ENCODE data around the gene DDX3X.
"Not testable (repeated sequence)": the region's sequence is repeated elsewhere in the genome, so short reads cannot be mapped to it uniquely, and the experiment has no call there.

The DDX3X gene

DNA sequence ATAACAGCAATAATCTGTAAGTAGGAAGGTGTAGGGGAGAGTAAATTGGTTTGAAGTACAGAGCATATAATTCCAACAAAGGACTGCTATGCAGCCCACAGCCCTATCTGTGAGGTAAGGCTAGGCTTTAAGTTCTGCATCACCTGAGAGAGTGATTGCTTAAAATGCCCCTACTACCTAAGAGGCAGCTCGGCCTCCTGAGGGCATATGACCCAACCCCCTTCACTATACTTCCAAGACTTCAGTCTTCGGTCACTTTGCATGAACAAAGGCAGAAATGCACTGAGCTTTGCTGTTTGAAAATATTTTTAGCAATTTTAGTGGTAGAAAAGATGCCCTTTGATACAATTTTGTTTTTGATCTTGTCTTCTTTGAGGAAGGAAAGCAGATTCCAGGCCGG, 4.9 kb upstream of the DDX3X start:
- DNase-seq (ENCODE audit: low spot score): no peak

DNA sequence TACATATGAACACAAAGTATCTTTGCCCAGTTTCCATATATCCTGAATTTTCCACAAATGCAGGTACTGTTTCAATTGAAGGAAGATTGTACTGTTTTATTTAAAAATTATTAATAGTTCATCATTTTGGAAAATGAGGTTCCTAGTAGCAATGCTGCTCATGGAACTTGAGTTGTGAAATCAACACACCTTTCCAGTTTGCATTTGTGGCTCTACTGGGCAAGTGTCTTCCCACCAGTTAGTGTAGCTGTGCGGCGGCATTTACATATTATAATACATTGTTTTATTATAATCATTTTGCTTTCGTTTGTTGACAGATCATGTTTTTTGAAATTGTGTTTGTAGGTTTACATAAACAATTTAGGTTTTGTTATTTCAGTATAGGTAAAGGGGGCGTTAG, 2.0 kb upstream of the DDX3X start:
- DNase-seq (ENCODE audit: low spot score): no peak

GRCh38 chrX:41332408-41333002, 1.5 kb upstream of the DDX3X start:
- no peak for DNase-seq (ENCODE audit: low spot score)

DNA sequence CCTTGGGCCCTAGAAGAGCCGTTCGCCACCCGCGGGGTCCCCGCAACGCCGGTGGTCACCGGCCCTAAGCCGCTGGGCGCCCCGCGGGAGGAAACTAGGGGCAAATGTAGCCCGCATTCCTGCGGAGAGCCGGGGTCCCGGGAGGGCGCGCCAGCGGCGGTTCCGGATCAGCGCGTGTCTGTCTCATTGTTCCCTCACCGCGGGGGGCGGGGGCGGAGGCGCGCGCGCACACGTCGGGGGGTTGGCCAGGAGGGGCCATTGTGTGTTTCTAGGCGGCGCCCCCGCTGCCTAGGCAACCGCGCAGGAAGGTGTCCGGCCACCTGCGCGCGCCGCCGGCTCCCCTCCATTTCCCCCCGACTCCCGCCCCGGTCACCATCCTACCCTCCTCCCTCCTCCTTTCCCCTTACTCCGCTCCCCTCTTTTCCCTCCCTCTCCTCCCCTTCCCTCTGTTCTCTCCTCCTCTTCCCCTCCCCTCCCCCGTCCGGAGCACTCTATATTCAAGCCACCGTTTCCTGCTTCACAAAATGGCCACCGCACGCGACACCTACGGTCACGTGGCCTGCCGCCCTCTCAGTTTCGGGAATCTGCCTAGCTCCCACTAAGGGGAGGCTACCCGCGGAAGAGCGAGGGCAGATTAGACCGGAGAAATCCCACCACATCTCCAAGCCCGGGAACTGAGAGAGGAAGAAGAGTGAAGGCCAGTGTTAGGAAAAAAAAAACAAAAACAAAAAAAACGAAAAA, 789 bp upstream of the DDX3X start:
- peak; percentile 87 for DNase-seq (ENCODE audit: low spot score)

DNA sequence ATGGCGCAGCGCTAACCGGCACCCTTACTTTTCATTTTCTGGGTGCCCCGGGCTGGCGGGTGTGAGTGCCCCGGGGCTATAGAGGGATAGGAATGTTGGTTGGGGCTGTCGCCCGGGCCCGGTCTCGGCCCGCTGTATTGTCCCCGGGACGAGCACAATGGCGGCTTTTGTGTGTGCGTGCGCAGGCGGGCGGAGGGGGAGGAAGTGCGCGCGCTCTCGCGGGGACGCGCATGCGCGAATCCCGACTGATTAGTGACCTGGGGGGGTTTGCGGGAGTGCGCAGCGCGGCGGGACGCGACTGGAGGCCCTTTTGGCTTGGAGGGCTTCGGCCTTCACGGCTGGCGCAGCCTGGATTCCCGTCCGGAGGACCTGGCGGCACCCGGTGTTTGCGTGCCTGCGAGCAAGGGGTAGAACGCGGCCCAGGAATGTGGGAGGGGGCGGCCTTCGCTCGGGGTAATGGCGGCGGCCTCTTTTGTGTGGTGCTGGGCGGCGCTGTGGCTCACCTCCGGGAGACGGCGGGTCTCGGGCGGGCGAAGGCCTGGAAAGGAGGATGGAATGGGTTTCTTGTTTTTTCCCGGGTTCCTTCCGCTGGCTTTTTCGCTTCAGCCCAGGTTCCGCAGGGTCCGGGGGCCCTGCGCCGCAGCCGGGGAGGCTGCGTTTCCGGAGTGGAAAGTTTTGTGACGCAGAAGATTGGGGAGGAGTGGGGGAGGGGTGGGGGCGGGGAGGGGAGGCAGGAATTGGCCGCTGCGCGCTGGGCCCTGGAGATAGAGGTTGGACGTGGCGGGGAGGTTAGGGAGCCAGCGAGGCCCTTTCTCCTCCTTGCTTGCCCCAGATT, 618 bp downstream of the DDX3X start:
- peak; percentile 88 for DNase-seq (ENCODE audit: low spot score)

GRCh38 chrX:41335198-41335957, 1.4 kb downstream of the DDX3X start:
- DNase-seq (ENCODE audit: low spot score): no peak

- DNase-seq (ENCODE audit: low spot score): no peak
Observed at GRCh38 chrX:41335958-41336331, 2.0 kb downstream of the DDX3X start.

GRCh38 chrX:41336447-41336846, 2.5 kb downstream of the DDX3X start:
- no peak for DNase-seq (ENCODE audit: low spot score)

- DNase-seq (ENCODE audit: low spot score): no peak
Observed at GRCh38 chrX:41337140-41337539, 3.2 kb downstream of the DDX3X start.

DNA sequence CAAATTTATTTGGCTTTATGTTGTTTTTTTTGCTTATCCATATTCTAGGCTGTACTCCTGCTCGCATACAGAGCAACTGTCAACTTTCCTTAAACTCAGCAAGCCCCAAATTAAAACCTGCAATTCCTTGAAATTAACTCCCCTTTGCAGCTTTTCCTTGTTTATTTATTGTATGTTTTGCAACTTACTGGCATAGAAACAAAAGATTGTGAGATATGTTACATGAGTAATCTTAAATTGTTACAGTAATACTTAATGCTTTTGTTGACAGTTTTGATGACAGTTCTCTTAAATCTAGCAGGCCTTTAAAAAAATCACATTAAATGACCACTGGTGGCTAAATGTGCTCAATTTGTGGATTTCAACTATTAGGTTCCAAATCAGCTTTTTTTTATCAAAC, 4.5 kb downstream of the DDX3X start:
- no peak for DNase-seq (ENCODE audit: low spot score)

- DNase-seq (ENCODE audit: low spot score): no peak
Observed at GRCh38 chrX:41339148-41339547, 5.2 kb downstream of the DDX3X start.

DNA sequence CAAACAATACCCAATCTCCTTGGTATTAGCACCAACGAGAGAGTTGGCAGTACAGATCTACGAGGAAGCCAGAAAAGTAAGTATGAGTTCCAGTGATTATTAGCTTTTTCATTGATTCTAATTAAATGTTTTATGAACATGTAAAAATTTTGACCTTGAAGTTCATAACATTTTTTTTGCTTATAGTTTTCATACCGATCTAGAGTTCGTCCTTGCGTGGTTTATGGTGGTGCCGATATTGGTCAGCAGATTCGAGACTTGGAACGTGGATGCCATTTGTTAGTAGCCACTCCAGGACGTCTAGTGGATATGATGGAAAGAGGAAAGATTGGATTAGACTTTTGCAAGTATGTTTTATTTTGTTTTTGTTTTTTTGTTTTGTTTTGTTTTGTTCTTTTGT, 10.1 kb downstream of the DDX3X start:
- DNase-seq (ENCODE audit: low spot score): no peak

DNA sequence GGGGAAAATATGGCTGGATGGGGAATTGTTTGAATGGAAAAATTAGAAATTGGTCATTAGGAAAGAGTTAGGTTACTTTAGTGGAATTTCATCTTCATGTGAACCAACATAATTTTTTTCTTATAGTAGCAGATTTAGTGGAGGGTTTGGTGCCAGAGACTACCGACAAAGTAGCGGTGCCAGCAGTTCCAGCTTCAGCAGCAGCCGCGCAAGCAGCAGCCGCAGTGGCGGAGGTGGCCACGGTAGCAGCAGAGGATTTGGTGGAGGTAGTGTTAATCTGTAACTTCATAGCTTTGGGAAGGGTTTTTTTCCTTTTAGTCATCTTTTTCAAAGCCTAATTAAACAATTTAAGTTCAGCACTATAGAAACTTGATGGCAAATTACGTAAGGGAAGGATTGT, 13.2 kb downstream of the DDX3X start:
- no peak for DNase-seq (ENCODE audit: low spot score)

DNA sequence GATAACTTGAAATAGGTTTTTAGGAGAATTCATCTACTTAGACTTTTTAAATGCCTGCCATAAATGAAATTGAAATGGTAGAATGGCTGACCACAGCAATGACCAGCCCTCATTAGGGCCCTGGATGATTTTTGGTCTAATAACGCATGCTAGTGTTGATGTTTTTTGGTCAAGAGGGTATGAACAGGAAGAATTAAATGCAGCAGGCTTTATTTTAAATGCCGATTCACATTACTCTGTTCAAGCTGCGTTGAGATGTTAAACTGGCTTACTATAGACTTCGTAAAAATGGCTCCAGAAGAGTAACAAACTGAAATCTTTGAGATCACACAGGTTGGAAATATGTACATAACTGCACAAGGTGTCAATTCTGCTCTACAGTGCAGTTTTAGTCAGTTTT, 14.6 kb downstream of the DDX3X start:
- DNase-seq (ENCODE audit: low spot score): no peak

GRCh38 chrX:41350150-41350975, 16.4 kb downstream of the DDX3X start:
- DNase-seq (ENCODE audit: low spot score): no peak

DNA sequence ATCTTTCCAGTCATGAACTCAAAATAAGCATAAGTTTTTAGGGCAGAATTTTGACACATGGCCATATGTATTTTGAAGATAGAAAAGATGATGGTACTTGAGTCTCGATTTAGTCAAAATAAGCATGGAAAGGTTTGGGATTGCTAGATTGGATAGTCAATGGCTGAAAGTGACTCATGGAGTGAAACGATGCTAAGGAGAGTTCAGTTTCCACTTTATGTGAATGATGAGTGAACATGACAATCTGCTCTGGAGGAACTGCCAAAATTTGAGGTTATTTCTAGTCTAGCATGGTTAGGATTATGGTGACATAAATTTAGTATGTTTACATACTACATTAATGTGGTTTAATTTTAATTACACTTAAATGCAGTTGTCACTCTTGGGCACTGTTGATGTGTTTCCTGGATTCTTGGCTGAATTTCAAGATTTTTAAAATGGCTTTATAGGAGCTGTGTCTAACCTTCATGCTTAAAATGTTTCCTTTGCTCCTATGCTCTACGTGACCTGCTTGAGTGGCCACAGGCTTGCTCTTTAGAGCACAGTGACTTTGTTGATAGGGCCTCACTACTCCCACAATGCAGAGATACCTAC, 17.1 kb downstream of the DDX3X start:
- no peak for DNase-seq (ENCODE audit: low spot score)

DNA sequence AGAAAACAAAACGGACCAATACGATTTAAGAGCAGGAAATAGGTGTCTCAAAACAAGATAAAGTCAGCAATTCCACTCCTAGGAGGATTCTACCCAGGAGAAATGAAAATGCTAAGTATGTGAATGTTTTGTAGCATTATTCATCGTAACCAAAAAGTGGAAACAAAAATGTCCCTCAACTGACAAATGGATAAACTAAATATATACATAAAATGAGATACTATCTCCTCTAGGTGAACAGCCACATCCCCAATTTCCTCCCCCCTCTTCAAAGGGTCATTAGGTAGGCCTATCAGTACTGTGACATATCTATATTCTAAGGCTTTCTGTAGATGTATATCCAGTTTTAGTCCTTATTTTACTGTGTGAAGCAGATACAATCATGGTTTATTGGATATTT, 18.0 kb downstream of the DDX3X start:
- no peak for DNase-seq (ENCODE audit: low spot score)

DNA sequence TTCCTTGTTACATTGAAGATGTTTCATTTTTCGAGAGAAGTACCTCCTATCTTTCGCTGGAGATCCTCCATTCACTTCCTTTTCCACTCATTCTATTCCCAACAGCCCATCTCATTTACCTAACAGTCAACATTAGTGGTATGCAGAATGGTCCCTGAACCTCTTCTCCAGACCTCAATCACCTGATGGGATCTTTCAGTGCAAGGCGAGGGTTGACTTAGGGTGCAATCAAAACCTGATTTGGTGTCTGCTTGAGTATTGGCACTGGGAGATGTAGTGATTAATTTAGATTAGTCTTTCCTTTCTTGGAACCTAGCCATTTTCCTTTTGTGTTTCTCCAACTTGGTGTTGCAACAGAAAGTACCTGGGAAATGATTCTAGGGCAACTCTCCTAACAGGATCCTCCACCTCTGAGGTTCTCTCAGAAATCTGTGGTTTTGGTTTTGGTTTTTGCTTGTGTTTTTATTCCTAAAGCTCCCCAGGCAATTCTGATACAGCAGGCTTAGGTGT, 18.4 kb downstream of the DDX3X start:
- no peak for DNase-seq (ENCODE audit: low spot score)

GRCh38 chrX:41353985-41354384, 20.0 kb downstream of the DDX3X start:
- DNase-seq (ENCODE audit: low spot score): no peak

DNA sequence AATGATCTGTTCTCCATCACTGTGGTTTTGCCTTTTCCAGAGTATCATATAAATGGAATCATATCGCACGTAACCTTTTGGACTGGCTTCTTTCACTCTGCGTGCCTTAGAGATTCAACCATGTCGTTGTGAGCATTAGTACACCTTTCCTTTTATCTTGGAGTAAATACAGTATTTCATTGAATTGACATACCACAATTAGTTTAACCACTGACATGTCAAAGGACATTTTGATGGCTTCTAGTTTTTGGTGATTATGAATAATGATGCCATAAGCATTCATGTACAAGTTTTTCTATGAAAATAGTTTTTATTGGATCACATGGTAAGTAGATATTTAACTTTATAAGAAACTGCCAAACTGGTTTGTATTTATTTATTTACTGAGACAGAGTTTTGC, 35.2 kb downstream of the DDX3X start:
- DNase-seq (ENCODE audit: low spot score): no peak

- DNase-seq (ENCODE audit: low spot score): not testable (repeated sequence)
Observed at GRCh38 chrX:41371575-41371974, 37.6 kb downstream of the DDX3X start.
